ENCODE results near the gene SH3RF1.
"Not testable (repeated sequence)": the region's sequence is repeated elsewhere in the genome, so short reads cannot be mapped to it uniquely, and the experiment has no call there.

Gene SH3RF1

DNA sequence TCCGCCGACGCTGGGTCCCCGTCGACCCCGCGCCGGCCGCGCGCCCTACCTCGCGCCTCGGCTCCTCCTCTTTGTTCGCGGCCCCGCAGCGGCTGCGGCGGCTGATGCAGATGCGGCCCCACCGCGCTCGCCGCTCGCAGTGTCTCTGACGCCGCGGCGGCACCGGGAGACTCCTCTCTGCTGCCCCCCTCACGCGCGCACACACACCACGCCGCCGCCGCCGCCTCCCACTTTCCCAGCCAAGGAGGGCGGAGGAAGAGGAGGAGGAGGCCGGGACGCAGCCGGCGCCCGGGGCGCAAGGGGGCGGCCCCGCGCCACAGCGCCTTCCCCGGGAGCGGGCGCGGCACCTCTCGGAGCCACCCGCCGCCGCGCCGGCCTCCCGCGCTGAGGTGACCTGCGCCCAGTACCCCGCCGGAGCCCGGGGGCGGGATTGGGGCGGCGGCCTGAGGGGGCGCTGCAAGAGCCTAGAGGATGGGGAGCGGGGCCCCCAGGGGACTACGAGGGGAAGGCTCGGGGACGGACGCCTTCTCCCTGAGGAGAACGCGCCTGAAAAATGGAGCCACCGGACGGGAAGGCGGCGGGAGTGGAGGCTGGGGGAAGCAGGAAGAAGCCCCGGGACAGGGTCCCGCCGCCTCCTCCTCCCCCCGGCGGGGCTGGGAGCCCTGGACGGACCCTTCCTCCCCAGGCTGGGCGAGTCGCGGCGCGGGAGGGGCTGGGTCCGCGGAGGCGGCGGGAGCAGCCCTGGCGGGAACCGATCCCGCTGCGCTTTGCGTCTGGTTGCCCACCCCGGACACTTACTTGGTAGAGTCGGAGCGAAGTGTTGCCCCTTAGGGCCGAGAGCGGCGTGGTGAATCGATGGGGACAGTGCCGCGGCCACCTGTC lies at the start of gene SH3RF1:
Gene SH3RF1, minus strand, starts transcription at position 147 of the 882 bp plus-strand sequence. CDS start 1,744 bp downstream, outside the sequence.
- peak; percentile 89 for DNase-seq

DNA sequence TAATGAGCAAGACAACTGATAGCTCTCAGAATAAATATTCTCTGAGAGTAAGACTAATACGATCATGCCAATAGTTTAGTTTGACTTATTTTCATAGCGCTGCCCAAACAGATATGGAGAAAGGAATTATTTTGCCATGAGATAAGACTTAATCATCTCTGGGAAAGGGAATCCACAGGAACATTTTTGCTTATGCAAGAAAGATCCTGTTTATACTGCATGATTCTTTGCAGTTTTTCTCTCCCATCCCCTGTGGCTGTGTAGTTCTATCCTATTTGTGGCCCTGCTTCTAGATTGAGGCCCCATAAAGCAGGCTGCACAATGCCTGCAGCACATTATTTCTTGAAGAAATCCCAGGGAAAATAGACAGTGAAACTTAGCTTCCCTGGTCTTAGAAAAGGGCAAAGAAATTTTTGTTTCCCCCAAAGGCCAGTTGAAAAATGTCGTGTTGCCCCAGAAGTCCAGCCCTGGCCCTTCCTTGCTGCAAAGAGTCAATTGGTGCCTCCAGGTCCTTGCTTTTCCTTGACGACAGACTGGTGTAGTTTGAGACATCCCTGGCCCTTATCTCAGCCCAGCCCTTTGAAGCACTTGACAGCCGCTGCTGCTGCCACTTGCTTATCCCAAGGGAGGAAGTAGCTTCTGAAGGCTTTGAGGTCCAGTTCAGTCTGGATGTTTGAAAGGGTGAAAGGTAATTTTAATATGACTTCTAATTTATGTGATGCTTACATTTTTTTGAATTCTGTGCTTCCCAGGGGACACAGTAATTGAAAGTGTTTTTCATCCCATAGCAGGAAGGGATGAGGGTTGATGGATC lies 45.0 kb upstream of the SH3RF1 start:
- DNase-seq: peak; percentile 41

DNA sequence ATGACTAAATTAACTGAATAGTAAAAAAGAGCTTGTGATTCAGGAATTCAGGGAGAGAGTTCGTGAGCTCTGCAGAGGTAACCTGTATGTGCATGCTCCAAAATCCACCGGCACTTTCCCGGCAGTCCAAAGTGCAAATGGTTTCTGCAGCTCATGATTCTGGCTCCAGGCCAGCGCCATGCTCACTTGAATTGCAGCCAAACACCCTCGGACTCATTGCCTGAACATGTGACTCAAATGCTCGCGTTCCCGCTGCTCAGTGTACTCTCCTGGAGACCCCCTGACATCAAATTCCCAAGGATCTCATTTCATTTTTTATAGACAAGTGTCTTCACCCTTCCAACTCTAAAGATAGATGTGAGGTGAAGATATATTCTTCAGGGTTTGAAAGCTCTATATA lies 44.1 kb upstream of the SH3RF1 start:
- DNase-seq: peak; percentile 73

DNA sequence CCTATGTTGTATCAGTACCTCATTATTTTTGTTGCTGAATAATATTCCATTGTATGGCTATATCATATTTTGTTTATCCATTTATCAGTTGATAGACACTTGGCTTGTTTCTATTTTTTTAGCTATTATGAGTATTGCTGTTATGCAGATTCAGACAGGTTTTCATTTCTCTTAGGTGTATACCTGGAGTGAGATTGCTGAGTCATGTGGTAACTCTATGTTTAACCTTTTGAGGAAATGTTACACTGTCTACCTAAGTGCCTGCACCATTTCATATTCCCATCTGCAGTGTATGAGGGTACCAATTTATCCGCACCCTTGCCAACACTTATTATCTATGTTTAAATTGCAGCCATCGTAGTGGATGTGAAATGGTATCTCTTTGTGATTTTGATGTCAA lies 43.0 kb upstream of the SH3RF1 start:
- no peak for DNase-seq

DNA sequence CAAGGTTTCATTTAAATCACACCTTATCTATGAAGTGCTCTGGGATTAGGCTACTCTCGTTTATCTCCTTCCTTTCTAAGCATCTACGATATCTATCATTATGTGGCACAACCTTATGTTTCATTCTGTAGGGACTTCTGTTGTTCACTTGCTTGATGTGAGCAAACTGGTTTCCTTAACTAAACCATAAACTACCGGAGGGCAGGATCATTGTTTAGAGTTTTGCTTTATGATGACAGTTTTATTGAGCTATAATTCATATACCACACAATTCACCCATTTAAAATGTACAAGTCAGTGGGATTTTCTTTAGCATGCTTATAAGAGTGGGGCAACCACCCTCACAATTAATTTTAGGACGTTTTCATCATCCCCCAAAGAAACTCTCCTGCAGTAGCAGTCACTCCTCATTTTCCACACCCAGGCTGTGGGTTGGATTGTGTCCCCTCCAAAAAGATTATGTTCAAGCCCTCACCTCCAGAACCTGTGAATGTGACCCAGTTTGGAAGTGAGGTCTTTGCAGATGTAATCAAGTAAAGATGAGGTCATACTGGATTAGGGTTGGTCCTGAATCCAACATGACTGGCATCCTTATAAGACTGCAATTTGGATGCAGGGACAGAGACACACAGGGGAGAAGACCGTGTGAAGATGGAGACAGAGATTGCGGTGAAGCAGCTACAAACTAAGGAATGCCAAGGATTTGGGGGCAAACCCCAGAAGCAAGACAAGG lies 42.1 kb upstream of the SH3RF1 start:
- DNase-seq: no peak

DNA sequence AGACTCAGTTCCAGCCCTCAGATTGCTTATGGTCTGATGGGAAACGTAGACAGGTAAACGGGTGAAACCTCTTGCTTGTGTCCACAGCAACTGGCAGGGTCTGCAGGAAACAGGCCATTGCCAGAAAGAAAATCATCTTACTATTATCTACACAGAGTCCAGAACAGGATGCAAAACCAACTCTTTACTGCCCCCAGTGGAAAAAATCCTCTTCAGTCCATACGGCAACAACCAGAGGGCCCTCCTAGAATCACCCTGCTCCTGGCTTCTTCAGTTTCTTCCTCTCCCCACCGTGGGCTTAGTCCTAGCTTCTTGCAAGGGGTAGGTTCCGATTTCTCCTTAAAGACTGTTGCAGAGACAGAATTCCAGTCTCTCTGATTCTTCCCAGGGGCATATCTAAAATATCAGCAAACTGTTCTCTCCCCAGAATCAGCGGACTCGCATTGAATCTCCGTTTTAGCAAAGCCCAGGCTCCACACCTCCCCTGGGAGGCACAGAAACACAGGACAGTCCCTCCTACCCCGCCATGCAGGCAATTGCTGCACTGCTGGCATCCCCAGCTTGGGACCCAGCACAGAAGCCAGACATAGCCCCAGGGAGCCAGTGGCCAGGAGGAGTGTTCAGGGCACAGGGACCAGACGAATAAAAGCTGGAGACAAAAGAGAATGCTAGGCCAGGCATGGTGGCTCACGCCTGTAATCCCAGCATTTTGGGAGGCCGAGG lies 41.0 kb upstream of the SH3RF1 start:
- peak; percentile 63 for DNase-seq

DNA sequence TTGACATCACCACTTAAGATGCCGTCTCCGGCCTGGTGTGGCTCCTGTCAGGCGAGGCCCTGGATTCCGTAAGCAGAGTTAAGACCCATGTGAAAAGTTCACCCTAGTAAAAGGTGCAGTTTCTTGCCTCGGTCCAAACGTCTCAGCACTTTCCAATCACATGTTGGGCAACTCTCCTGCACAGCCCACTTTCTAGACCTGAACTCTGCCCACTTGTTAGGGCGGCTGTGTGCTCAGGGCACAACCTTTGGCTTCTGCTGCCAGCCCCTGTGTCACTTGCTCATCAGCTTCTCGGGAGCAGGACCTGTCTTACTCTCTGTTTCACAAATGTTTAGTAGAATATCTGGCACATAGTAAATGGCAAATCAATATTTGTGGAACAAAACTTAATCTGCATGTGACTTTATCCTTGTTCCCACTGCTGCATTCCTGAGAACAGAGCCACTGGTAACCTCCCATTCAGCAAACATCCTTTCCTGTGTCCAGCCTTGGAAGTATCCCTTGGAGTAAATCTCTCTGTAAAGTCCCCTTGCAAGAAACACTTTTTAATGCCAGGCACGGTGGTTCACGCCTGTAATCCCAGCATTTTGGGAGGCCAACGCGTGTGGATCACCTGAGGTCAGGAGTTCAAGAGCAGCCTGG lies 38.7 kb upstream of the SH3RF1 start:
- no peak for DNase-seq

DNA sequence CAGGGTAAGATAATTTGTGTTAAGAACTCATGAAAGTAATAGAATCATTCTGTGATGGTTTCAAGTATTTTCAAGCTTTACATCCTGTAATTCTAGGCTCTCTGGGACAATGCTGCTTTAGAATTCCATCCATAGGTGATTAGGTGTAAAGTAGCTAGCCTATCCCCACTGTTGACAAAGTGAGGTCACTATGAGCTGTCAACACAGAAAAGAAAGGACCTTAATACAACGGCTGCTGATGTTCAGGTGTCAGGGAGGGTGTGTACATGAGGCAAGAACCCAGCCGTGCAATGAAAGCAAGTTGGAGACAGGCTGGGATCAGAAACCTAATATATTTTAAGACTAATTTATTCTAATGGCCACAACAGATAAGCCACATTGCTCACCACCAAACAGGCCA lies 36.8 kb upstream of the SH3RF1 start:
- no peak for DNase-seq

DNA sequence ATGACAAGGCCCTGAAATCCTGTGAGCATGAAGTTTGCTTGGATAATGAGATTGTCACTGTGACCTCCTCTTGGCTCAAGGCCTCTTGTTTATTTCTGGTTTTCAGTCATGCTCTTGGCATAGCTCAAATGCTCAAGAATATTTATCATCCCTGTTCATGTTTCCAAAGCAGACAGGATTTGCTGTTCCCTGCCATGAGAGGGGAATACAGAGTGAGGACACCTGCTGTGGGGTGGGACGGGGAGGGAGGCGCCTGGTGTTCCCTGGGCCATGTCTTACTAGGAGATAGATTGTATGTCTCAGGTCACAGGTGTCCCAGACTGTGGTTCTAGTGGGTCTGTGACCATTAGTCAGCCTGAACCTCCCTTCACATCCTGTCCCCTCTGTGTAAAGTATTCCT lies 34.9 kb upstream of the SH3RF1 start:
- DNase-seq: no peak

DNA sequence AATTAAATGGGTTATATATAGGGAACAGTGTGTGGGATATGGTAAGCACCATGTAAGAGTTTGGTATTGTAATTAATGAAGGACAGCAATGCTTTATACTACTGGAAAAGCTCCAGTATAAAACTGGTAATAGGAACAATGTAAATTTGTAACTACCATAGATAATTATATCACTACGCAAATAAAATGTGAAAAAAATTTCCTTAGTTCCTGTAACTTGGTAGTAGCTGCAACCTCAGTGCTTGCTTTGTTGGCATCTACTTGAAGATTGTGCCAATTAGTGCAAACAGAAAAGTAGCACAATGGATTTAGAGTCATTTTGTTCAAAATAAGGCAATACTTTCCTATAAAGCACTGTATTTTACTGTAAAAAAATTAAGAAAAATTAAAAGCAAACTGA lies 34.4 kb upstream of the SH3RF1 start:
- no peak for DNase-seq

DNA sequence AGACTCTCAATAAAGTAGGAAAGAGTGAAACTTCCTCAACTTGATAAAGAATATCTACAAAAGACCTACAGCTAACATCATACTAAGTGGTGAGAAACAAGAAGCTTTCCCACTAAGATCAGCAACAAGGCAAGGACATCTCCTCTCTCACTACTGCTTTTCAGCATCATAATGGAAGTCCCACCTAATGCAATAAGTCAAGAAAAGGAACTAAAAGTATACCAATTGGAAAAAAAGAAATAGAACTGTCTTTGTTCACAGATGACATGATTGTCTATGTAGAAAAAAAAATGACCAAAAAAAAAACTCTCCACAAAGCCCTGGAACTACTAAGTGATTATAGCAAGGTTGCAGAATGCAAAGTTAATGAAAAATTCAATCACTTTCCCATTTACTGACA lies 25.1 kb upstream of the SH3RF1 start:
- DNase-seq: no peak

DNA sequence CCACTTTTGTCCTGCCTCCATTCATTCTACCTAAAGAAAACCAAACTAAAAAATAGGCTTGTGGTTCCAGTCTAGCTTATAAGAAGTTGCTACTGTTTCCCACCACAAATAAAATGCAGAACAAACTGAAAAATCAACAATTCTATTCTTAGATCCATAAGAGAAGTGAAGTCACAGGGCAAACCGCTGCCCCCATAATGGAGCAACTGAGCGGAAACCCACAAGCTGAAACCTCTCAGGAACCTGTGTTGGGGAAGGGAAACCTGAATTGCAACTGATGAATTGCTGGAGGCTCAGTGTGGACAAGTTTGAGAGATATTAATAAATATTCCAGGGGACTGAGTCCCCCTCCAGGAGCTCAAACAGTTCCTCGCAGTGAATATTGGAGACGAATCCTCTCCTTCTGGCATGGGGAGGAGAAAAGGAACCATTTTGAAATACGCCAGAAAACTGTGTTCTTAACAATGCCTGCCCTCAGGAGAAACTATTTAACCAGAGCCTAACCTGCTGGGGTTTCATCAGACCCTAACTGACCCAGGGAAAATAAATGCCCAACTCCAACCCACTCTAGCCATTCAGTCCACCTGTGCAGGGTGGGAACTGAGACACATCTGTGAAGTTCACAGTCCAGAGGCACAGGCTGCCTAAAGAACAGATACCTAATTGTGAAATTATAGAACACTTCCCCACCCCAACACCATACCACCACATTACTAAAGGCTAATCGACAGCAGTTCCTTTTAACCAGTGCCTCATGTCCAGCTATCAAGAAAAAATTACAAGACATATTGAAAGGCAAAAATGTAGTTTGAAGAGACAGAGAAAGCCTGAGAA lies 22.8 kb upstream of the SH3RF1 start:
- DNase-seq: no peak

DNA sequence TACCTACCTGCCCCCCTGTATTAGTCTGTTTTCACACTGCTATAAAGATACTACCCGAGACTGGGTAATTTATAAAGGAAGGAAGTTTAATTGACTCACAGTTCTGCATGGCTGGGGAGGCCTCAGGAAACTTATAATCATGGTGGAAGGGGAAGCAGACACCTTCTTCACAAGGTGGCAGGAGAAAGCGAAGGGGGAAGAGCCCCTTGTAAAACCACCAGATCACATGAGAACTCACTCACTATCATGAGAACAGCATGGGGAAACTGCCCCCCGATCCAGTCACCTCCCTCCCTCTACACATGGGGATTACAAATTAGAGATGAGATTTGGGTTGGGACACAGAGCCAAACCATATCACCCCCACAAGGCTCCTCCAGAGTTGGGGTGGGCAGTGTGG lies 17.2 kb upstream of the SH3RF1 start:
- DNase-seq: not testable (repeated sequence)

DNA sequence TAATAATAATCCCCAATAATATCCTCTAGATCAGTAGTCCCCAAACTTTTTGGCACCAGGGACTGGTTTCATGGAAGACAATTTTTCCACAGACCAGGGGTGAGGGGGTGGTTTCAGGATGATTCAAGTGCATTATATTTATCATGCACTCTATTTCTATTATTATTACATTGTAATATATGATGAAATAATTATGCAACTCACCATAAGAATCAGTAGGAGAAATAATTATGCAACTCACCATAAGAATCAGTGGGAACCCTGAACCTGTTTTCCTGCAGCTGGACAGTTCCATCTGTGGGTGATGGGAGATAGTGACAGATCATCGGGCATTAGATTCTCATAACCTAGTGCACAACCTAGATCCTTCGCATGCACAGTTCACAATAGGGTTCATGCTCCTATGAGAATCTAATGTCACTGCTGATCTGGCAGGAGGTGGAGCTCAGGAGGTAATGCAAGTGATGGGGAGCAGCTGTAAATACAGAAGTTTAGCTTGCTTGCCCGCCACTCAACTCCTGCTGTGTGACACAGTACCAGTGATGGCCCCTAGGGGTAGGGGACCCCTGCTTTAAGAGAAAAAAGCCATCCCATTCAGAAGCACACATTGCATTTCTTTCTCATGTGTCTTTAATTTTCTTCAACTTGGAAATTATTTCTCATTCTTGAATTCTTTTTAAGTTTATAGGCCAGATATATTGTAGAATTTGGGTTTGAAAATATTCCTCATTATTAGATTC lies 16.0 kb upstream of the SH3RF1 start:
- peak; percentile 38 for DNase-seq

DNA sequence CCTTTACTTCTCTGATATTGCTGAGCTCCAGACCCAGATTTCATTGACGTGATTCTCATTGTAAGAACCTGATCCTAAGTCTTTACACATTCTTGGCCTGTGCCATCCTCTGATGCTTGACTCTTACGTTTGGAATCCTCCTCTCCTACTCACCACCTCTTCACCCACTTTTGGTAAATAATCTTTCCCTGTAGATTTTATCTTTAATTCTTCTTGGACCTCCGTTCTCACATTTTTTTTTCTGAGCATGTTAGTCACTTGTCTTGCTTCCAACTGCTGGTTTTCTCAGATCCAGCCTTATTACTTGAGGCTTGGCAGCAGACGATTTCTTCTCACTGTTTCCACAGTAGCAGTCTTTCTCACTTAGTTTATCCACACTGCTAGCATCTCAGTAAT lies 12.4 kb upstream of the SH3RF1 start:
- DNase-seq: peak; percentile 92

DNA sequence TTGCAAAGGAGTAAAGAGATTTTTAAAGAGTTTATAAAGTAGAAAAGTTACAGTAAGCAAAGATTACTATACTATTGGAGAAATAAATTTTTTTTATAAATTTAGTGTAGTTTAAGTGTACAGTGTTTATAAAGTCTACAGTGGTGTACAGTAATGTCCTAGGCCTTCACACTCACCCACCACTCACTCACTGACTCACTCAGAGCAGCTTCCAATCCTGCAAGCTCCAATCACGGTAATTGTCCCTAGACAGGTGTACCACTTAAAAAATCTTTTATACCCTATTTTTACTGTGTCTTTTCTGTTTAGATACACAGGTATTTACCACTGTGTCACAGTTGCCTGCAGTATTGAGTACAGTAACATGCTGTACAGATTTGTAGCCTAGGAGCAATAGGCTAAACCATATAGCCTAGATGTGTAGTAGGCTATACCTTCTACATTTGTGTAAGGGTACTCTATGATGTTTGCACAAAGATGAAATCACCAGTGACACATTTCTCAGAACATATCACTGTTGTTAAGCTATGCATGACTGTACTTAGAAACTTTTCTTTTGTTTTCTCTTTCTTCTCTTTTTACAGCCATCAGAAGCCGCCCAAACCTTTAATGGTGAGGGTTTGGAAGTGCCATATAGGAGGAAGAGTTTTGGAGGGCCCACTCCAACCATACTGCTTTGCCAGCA lies 11.8 kb upstream of the SH3RF1 start:
- DNase-seq: no peak

DNA sequence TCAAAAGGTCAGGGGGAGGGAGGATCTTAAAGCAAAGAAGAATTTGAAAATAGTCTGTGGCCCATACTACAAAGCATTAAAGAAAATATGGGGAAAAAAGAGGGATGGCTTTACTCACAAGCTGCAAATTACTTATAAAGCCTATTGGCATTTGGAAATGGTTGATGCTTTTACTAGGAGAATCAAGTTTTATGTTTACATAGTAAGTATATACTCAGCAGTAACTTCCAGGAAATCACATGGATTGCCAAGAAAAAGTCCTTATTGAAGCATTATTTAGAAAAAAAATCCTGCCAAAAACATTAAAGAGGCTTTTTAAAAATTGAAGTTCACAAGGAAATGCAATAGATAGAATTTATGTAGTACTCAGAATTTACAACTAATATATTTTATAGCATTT lies 8.4 kb upstream of the SH3RF1 start:
- peak; percentile 41 for DNase-seq

DNA sequence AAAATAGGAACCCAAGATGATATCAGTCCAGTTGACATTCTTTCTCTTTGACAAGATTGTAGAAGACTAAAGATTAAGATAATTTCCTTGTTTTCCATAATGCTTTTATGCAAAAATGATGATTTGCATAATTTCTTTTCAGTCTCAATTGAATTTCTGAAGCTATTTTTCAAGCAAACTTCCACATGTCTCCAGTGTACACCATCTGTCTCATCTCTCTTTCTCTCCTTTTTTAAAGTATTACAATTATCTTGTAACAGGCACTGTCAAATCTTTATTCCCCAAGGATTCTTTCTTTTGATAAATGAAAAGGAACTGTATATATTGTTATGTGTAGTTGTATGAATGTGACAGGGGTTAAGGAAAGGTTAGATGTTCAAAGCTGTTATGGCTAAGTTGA lies 7.9 kb upstream of the SH3RF1 start:
- no peak for DNase-seq

DNA sequence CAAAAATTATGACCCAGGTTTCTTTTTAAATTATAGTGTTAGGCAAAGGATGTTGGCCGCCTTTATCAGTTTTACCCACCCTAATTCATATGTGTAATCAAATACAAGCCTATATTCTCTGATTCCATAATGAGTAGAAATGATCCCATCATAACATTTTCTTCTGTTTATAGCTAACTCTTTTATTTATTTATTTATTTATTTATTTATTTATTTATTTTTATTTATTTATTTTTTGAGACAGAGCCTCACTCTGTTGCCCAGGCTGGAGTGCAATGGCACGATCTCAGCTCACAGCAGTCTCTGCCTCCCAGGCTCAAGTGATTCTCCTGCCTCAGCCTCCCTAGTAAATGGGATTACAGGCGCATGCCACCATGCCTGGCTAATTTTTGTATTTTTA lies 7.1 kb upstream of the SH3RF1 start:
- DNase-seq: not testable (repeated sequence)

DNA sequence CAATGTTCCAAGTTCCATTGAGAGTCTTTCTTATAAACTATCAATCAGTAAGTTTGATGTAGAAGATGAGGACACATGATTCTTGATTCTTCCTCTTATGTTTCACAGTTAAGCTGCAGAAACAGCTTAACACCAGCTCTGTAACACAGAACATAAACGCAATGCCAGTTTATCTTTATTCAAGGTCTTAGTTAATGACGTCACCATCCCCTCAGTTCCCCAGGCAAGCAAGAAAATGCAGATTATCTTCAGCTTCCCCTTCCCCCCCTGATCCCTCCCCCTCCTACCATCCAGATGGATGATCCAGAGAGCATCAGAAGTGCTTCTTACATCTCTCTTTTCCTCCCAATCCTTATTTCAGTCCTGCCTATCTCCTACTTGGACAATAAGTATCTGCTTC lies 4.4 kb upstream of the SH3RF1 start:
- no peak for DNase-seq

Data from fibroblast of upper back skin (primary cell).